Loucy (cell line): ENCODE measurements around the gene AVPR1B.

ENCODE experiments used
- CTCF ChIP-seq: fragments of 200-600 bp; sonication (generic); conservative IDR thresholded peaks from 2 replicates; pipeline ENCODE4 v1.5.1; 2014; ENCODE audit warnings: mild to moderate bottlenecking, antibody characterized with exemption, low read length
- EZH2phosphoT487 ChIP-seq: fragments of 200-600 bp; IDR thresholded peaks from 2 replicates; pipeline ENCODE4 v1.6.1; 2018; ENCODE audit warnings: antibody characterized with exemption, mild to moderate bottlenecking, moderate library complexity, borderline replicate concordance

- TF ChIP-seq CTCF (no peak), EZH2phosphoT487 (no peak)
These were observed 13.2 kb downstream of the AVPR1B start for GRCh38 chr1:206103979-206104378.
